Measurements from ENCODE around the gene DOCK9.
A peak's percentile ranks its signal among the peaks of the same experiment; 100 is the strongest.

The DOCK9 gene

GRCh38 chr13:98829541-98829940 lies 148.3 kb downstream of the DOCK9 start:
- no peak overlapping the region for H3K4me3 ChIP-seq (replicated peaks in 1 of 2; ENCODE audit: low read depth in 2 of 2, low read length in 2 of 2)
- DNase-seq (ENCODE audit: low read depth in 2 of 2), result no peak
- no peak for TF ChIP-seq CTCF (IDR thresholded peaks at IDR 0.05; ENCODE audit: low read depth, low read length)

GRCh38 chr13:98828614-98829013 lies 149.2 kb downstream of the DOCK9 start:
- TF ChIP-seq CTCF (IDR thresholded peaks at IDR 0.05; ENCODE audit: low read depth, low read length), result no peak
- H3K4me3 ChIP-seq (replicated peaks in 1 of 2; ENCODE audit: low read depth in 2 of 2, low read length in 2 of 2), result no peak overlapping the region
- no peak for DNase-seq (ENCODE audit: low read depth in 2 of 2)

GRCh38 chr13:98827449-98827848 lies 150.4 kb downstream of the DOCK9 start:
- no peak for DNase-seq (ENCODE audit: low read depth in 2 of 2)
- H3K4me3 ChIP-seq (replicated peaks in 1 of 2; ENCODE audit: low read depth in 2 of 2, low read length in 2 of 2), result no peak overlapping the region
- TF ChIP-seq CTCF (IDR thresholded peaks at IDR 0.05; ENCODE audit: low read depth, low read length), result no peak

GRCh38 chr13:98826146-98826545 lies 151.7 kb downstream of the DOCK9 start:
- H3K4me3 ChIP-seq (replicated peaks in 1 of 2; ENCODE audit: low read depth in 2 of 2, low read length in 2 of 2), result no peak overlapping the region
- DNase-seq (ENCODE audit: low read depth in 2 of 2), result peak in 1 of 2 donors; percentile 49
- TF ChIP-seq CTCF (IDR thresholded peaks at IDR 0.05; ENCODE audit: low read depth, low read length), result no peak

GRCh38 chr13:98825659-98826058 lies 152.2 kb downstream of the DOCK9 start:
- no peak overlapping the region for H3K4me3 ChIP-seq (replicated peaks in 1 of 2; ENCODE audit: low read depth in 2 of 2, low read length in 2 of 2)
- TF ChIP-seq CTCF (IDR thresholded peaks at IDR 0.05; ENCODE audit: low read depth, low read length), result no peak
- peak in 1 of 2 donors; percentile 31 for DNase-seq (ENCODE audit: low read depth in 2 of 2)

GRCh38 chr13:98824376-98825160 lies 153.3 kb downstream of the DOCK9 start:
- no peak for DNase-seq (ENCODE audit: low read depth in 2 of 2)
- no peak for TF ChIP-seq CTCF (IDR thresholded peaks at IDR 0.05; ENCODE audit: low read depth, low read length)
- H3K4me3 ChIP-seq (replicated peaks in 1 of 2; ENCODE audit: low read depth in 2 of 2, low read length in 2 of 2), result no peak overlapping the region

- H3K4me3 ChIP-seq (replicated peaks in 1 of 2; ENCODE audit: low read depth in 2 of 2, low read length in 2 of 2), result no peak overlapping the region
- no peak for TF ChIP-seq CTCF (IDR thresholded peaks at IDR 0.05; ENCODE audit: low read depth, low read length)
- peak in 1 of 2 donors; percentile 8 for DNase-seq (ENCODE audit: low read depth in 2 of 2)
Observed at GRCh38 chr13:98823442-98823841, 154.4 kb downstream of the DOCK9 start.
